ENCODE data around the gene ANKRD30A. TPM values are rescaled to one million over a fixed set of nuclear protein-coding genes. Genes with fewer than 3 reads are reported as not detected.
"Not testable (repeated sequence)": the region's sequence is repeated elsewhere in the genome, so short reads cannot be mapped to it uniquely, and the experiment has no call there.

ANKRD30A gene, protein sequence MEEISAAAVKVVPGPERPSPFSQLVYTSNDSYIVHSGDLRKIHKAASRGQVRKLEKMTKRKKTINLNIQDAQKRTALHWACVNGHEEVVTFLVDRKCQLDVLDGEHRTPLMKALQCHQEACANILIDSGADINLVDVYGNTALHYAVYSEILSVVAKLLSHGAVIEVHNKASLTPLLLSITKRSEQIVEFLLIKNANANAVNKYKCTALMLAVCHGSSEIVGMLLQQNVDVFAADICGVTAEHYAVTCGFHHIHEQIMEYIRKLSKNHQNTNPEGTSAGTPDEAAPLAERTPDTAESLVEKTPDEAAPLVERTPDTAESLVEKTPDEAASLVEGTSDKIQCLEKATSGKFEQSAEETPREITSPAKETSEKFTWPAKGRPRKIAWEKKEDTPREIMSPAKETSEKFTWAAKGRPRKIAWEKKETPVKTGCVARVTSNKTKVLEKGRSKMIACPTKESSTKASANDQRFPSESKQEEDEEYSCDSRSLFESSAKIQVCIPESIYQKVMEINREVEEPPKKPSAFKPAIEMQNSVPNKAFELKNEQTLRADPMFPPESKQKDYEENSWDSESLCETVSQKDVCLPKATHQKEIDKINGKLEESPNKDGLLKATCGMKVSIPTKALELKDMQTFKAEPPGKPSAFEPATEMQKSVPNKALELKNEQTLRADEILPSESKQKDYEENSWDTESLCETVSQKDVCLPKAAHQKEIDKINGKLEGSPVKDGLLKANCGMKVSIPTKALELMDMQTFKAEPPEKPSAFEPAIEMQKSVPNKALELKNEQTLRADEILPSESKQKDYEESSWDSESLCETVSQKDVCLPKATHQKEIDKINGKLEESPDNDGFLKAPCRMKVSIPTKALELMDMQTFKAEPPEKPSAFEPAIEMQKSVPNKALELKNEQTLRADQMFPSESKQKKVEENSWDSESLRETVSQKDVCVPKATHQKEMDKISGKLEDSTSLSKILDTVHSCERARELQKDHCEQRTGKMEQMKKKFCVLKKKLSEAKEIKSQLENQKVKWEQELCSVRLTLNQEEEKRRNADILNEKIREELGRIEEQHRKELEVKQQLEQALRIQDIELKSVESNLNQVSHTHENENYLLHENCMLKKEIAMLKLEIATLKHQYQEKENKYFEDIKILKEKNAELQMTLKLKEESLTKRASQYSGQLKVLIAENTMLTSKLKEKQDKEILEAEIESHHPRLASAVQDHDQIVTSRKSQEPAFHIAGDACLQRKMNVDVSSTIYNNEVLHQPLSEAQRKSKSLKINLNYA (N-terminal part only)
- not detected for total RNA-seq

DNA sequence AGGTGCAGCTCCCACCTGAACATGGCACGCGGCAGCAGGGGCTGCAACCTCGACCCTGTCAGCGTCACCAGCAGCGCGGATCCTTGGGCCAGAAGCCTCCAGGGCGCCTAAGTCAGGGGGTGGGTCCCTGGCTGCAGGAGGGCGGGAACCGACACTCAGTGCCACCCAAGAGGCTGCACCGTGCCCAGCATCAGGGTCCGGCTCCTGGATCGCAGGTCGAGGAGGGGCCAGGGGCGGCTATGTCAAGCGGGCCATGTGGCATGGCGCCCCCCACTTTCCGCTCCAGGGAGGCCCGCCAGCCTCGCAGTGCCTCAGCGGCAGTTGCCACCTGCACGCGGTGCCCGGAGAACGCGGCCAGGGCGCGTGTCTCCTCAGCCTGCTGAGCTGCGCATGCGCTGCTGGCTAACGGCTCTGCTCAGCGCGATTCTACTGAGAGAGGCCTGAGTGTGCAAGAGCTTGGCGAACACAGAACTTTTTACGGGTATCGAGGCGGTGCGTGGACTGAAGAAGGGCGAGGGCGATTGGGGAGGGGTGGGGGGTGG is at the start of gene ANKRD30A:
TSS of gene ANKRD30A (plus strand) at position 408 of the 542 bp plus-strand sequence. CDS start 190 bp downstream, outside the sequence.
- Histone ChIP-seq H3K4me3 (no peak within 1 kb of the TSS), H3K27me3 (no peaks in the 10 kb centered on the region), H3K4me1 (no peaks in the 10 kb centered on the region), H3K36me3 (no peaks in the 10 kb centered on the region), H3K9me3 (no peaks in the 10 kb centered on the region), H3K27ac (no peak within 1 kb of the TSS)
- no peak for TF ChIP-seq POLR2A (IDR thresholded peaks at IDR 0.05)
- TF ChIP-seq, protein P1, sequence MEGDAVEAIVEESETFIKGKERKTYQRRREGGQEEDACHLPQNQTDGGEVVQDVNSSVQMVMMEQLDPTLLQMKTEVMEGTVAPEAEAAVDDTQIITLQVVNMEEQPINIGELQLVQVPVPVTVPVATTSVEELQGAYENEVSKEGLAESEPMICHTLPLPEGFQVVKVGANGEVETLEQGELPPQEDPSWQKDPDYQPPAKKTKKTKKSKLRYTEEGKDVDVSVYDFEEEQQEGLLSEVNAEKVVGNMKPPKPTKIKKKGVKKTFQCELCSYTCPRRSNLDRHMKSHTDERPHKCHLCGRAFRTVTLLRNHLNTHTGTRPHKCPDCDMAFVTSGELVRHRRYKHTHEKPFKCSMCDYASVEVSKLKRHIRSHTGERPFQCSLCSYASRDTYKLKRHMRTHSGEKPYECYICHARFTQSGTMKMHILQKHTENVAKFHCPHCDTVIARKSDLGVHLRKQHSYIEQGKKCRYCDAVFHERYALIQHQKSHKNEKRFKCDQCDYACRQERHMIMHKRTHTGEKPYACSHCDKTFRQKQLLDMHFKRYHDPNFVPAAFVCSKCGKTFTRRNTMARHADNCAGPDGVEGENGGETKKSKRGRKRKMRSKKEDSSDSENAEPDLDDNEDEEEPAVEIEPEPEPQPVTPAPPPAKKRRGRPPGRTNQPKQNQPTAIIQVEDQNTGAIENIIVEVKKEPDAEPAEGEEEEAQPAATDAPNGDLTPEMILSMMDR (IDR thresholded peaks at IDR 0.05) = no peak
- intact Hi-C loops (cut with DNase I; ENCODE audit: low total_unique reads) = no loop called here
- no peak for DNase-seq

DNA sequence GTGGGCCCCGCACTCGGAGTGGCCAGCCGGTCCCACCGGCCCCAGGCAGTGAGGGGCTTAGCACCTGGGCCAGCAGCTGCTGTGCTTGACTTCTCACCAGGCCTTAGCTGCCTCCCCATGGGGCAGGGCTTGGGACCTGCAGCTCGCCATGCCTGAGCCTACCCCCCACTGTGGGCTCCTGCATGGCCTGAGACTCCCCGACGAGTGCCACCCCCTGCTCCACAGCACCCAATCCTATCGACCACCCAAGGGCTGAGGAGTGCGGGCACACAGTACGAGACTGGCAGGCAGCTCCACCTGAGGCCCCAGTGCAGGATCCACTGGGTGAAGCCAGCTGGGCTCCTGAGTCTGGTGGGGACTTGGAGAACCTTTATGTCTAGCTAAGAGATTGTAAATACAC is 49.3 kb upstream of the ANKRD30A start:
- H3K27ac ChIP-seq; H3K4me3 ChIP-seq; H3K36me3 ChIP-seq; H3K27me3 ChIP-seq; H3K9me3 ChIP-seq; DNase-seq; H3K4me1 ChIP-seq; intact Hi-C loops (cut with DNase I; ENCODE audit: low total_unique reads): not testable (repeated sequence)

DNA sequence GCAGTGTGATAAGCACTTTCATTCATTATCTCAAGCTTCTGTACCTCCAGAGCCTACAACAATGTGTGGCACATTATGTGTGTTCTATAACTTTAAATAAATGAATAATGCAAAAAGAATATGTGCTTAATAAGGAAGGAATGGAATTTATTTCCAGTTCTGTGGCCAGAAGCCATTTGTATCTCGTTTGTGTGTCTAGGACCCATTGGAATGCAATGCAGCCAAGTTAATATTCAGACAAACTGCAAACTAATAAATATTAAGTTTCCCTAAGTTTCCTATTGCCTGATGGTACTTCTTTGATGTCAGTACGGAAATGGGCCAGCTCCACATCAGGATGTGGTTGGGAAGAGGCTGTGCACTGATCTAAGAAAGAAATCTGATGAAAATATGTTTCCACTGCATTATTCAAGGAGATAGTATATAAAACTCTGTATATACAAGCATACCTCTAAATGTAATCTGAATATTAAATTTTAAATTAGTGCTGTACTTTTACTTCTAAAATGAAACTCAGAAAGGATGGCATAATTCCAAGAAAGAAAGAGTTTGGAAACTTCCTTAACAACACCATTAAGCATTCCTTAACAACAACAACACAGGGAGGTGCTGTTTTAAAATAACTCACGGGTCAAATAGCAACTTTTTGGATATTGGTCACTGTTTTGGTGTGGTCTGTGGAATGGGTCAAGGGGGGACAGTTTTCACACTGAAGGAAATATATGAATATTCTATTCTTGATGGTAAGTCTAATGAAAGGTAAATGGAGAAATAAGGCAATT is 29.4 kb upstream of the ANKRD30A start:
- no peaks in the 10 kb centered on the region for H3K4me1 ChIP-seq
- DNase-seq = no peak
- no peaks in the 10 kb centered on the region for H3K9me3 ChIP-seq
- H3K27me3 ChIP-seq = no peaks in the 10 kb centered on the region
- TF ChIP-seq, protein P1 (IDR thresholded peaks at IDR 0.05) = no peak
- TF ChIP-seq POLR2A (IDR thresholded peaks at IDR 0.05) = no peak
- no peak overlapping the region for H3K4me3 ChIP-seq
- H3K36me3 ChIP-seq = no peaks in the 10 kb centered on the region
- intact Hi-C loops (cut with DNase I; ENCODE audit: low total_unique reads) = no loop called here
- no peak overlapping the region for H3K27ac ChIP-seq

GRCh38 chr10:37101261-37101660 is 24.1 kb upstream of the ANKRD30A start:
- H3K4me1 ChIP-seq = no peaks in the 10 kb centered on the region
- no peak overlapping the region for H3K27ac ChIP-seq
- no peaks in the 10 kb centered on the region for H3K27me3 ChIP-seq
- no peaks in the 10 kb centered on the region for H3K9me3 ChIP-seq
- TF ChIP-seq POLR2A (IDR thresholded peaks at IDR 0.05) = no peak
- TF ChIP-seq, protein P1 (IDR thresholded peaks at IDR 0.05) = no peak
- no peak for DNase-seq
- intact Hi-C loops (cut with DNase I; ENCODE audit: low total_unique reads) = no loop called here
- no peak overlapping the region for H3K4me3 ChIP-seq
- H3K36me3 ChIP-seq = no peaks in the 10 kb centered on the region

Data from uterus (tissue), 4 donors.